Measurements from ENCODE around the gene GRHL1. TPM values are rescaled to one million over a fixed set of nuclear protein-coding genes. Genes with fewer than 3 reads are reported as not detected.

GRHL1 gene
- total RNA-seq, 4 donors from 2014 or later, result 112 to 233 (median 121) TPM

DNA sequence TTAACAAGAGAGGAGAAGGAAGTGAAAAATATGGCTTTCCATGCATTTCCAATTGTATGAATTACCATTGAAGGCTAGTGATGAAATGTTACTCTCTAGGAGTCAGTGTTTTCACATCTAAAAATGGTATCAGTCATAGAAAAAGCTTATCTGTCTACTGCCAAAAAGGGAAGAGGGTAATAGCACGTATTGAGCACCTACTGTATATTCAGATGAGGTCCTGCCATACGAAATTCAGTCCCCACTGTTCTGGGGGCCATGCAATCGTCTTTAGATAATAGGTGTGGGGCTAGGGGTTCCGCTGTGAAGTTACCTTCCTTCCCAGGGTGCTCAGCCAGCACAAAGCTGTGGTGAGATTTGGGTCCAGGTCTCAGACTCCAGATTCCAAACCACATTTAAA lies 14.2 kb upstream of the GRHL1 start:
- no peak overlapping the region for H3K27ac ChIP-seq
- peaks cover 15% of the 10 kb centered on the region for H3K4me1 ChIP-seq
- H3K36me3 ChIP-seq, result peaks cover 13% of the 10 kb centered on the region
- H3K4me3 ChIP-seq, result no peak overlapping the region
- 92% methylated on average over 4 of the region's 4 CpGs for WGBS
- TF ChIP-seq EP300 (IDR thresholded peaks at IDR 0.05) (no peak), CTCF (IDR thresholded peaks at IDR 0.05) (no peak), POLR2AphosphoS5 (IDR thresholded peaks at IDR 0.05) (no peak)
- H3K9me3 ChIP-seq, result no peaks in the 10 kb centered on the region
- DNase-seq (ENCODE audit: low spot score in 2 of 2), result no peak
- H3K27me3 ChIP-seq, result no peaks in the 10 kb centered on the region

GRCh38 chr2:9937968-9938367 lies 13.5 kb upstream of the GRHL1 start:
- Histone ChIP-seq H3K36me3 (peaks cover 6% of the 10 kb centered on the region), H3K27ac (no peak overlapping the region), H3K4me1 (peaks cover 19% of the 10 kb centered on the region), H3K4me3 (no peak overlapping the region), H3K27me3 (no peaks in the 10 kb centered on the region), H3K9me3 (no peaks in the 10 kb centered on the region)
- DNase-seq (ENCODE audit: low spot score in 2 of 2), result no peak
- 94% methylated on average over 6 of the region's 9 CpGs for WGBS
- no peak for TF ChIP-seq POLR2AphosphoS5 (IDR thresholded peaks at IDR 0.05)
- TF ChIP-seq POLR2A (IDR thresholded peaks at IDR 0.05), result no peak
- TF ChIP-seq CTCF (IDR thresholded peaks at IDR 0.05), result no peak
- TF ChIP-seq EP300 (IDR thresholded peaks at IDR 0.05), result no peak

DNA sequence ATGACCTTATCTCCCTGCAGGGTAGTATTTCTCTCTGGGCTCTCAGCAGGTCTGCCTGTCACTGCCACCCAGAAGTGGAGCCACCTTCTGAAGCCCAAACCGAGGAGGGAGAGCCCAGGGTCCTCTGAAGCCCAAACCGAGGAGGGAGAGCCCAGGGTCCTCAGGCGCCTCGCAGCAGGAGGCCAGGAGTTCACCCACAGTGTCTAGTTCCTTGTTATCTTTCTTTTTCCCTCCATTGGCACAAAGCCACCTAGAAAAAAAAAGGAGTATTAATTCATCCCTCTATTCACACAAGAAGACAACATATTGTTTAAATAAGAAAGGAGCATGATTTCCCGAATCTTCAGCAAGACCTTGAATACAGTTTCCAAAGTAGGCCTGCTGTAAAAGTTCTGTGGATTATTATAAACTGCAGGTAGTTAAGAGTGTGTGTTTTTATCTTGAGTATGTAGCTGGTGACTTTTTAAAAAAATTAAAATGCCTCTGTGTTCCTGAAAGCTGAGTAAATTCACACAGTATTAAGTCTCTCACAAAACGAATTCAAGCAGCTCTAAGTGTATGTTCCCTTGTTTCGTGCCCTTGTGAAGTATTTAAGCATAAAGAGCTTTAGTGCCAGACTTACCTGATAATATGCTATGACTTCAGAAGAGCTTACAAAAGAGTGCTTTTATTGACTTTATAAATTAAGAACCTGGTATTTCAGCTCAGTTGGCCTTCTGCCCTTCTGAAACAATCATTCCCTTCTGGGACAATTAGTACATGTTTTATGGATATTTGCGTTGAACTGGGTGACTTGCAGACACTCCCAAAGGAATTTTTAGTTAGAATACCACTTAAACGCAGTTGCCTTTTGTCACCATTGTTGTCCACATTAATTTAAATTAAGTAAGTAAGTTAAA lies 11.7 kb upstream of the GRHL1 start:
- WGBS, result 61% methylated on average over 9 of the region's 9 CpGs
- H3K4me1 ChIP-seq, result peaks cover 31% of the 10 kb centered on the region

DNA sequence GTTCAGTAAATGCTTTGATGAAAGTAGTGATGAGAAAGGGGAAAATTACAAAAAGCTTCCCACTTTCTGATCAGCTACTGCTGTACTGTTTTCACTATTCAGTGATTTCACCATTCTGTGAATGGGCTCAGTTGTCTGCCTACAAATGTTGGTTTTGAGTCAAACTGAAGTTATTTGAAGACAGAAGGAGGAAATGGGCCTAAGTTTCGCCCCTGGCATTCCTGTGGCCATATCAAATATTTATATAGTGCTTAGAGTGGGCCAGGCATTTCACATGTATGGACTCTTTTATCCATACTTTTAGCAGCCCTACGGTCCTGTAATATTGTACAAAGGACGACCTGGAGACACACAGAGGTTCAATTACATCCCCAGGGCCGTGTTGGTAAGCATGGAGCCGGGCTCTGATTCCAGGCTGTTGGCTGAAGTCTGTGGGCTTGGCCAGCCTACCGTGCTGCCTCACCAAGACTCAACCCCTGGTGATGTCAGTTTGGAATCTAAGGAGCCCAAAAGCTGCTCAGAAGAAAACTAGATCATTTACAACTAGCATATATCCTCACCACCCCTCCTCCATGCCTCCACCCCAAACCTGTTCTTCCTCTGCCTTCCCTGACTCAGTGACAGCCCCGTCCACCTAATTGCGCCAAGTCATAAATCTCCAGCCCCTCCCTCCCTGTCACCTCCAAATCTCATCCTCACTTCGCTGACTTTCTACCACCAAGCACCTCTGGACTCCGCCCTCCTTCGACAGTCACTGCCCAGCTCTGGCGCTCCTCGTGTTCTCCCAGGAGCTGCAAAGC lies 10.1 kb upstream of the GRHL1 start:
- no peak for DNase-seq (ENCODE audit: low spot score in 2 of 2)
- Histone ChIP-seq H3K27ac (peak overlapping the region; percentile 70), H3K36me3 (no peaks in the 10 kb centered on the region), H3K4me1 (peaks cover 40% of the 10 kb centered on the region), H3K4me3 (no peak overlapping the region), H3K9me3 (no peaks in the 10 kb centered on the region), H3K27me3 (no peaks in the 10 kb centered on the region)
- TF ChIP-seq CTCF (IDR thresholded peaks at IDR 0.05), result no peak
- no peak for TF ChIP-seq POLR2AphosphoS5 (IDR thresholded peaks at IDR 0.05)
- 49% methylated on average over 13 of the region's 13 CpGs for WGBS

More for the DNA sequence above, 11.7 kb upstream of the GRHL1 start:
- no peaks in the 10 kb centered on the region for H3K9me3 ChIP-seq
- no peak for TF ChIP-seq POLR2A (IDR thresholded peaks at IDR 0.05)
- no peak for TF ChIP-seq POLR2AphosphoS5 (IDR thresholded peaks at IDR 0.05)
- no peak for TF ChIP-seq EP300 (IDR thresholded peaks at IDR 0.05)
- TF ChIP-seq CTCF (IDR thresholded peaks at IDR 0.05), result no peak
- H3K27ac ChIP-seq, result peak overlapping the region; percentile 34
- no peaks in the 10 kb centered on the region for H3K36me3 ChIP-seq
- no peaks in the 10 kb centered on the region for H3K27me3 ChIP-seq
- H3K4me3 ChIP-seq, result no peak overlapping the region
- no peak for DNase-seq (ENCODE audit: low spot score in 2 of 2)

- peaks cover 40% of the 10 kb centered on the region for H3K4me1 ChIP-seq
Observed at GRCh38 chr2:9941996-9942390, 9.5 kb upstream of the GRHL1 start.

More at GRCh38 chr2:9941996-9942390, 9.5 kb upstream of the GRHL1 start:
- H3K4me3 ChIP-seq, result no peak overlapping the region
- no peaks in the 10 kb centered on the region for H3K27me3 ChIP-seq
- peak overlapping the region; percentile 70 for H3K27ac ChIP-seq
- no peaks in the 10 kb centered on the region for H3K9me3 ChIP-seq
- H3K36me3 ChIP-seq, result no peaks in the 10 kb centered on the region
- DNase-seq (ENCODE audit: low spot score in 2 of 2), result no peak
- 43% methylated on average over 6 of the region's 6 CpGs for WGBS
- TF ChIP-seq EP300 (IDR thresholded peaks at IDR 0.05), result no peak
- TF ChIP-seq POLR2AphosphoS5 (IDR thresholded peaks at IDR 0.05), result no peak
- TF ChIP-seq POLR2A (IDR thresholded peaks at IDR 0.05), result no peak
- TF ChIP-seq CTCF (IDR thresholded peaks at IDR 0.05), result no peak

Data from suprapubic skin (tissue), 4 donors.